Smooth muscle cell of the brain vasculature (primary cell): ENCODE measurements around the gene POLD3.
"Not testable (repeated sequence)": the region's sequence is repeated elsewhere in the genome, so short reads cannot be mapped to it uniquely, and the experiment has no call there.

Source experiments
- DNase-seq: peaks from one replicate; pipeline ENCODE4 v3.0.0-alpha.2; 2012; ENCODE audit warnings: low read depth, low spot score

POLD3 gene

DNA sequence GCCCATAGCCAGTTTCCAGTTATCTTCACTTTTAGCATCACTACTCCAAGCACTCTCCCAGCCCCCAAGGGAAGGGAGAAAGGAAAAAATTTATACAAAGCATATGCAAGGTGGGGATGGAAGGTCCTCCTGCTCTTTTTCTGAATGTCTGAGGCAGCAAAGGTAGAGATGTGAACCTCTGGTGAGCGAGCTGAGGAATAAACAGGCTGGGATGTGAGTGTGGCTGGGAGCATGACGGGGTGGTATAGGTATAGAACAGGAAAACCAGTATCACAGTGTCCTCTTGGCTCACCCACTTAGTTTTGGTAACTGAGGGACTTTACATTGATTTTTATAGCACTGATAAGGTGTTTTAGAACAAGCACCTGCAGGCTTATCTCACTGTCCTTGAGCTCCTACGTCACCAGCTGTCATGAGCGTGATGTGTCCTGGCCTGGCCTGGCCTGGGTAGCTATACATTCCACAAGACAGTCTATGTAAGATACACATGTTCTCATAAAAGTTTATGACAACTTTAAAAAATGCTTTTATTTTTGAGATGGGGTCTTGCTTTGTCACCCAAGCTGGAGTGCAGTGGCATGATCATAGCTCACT lies 10.3 kb upstream of the POLD3 start:
- DNase-seq = no peak

DNA sequence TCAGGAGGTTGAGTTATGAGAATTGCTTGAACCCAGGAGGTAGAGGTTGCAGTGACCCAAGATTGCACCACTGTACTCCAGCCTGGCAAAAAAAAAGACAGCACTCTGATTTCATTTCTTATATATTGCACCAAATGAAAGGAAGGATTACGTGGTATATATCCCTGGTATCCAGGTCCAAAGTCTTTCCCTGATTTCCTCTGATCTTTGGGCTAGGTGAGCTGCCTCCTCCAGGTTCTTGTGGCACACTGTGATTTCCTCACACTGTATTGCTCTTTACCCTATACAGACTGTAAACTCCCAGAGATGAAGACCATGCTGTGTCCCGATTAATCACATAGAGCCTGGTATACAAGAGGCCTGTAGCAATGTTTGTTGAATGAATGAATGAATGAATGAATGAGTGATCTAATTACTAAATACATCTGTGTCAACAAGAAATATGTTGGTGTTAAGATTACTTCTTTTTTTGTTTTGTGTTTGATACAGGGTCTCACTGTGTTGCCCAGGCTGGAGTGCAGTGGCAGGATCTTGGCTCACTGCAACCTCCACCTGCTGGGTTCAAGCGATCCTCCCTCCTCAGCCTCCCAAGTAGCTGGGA lies 9.3 kb upstream of the POLD3 start:
- DNase-seq = no peak

DNA sequence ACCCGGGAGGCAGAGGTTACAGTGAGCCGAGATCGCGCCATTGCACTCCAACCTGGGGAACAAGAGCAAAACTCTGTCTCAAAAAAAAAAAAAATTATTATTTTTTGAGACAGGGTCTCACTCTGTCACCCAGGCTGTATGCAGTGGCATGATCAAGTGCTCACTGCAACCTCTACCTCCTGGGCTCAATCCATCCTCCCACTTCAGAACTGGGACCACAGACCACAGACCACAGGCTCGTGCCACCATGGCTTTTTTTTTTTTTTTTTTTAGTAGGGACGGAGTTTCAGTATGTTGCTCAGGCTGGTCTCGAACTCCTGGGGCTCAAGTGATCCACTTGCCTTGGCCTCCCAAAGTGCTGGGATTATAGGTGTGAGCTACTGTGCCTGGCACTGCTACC lies 1.9 kb upstream of the POLD3 start:
- DNase-seq = not testable (repeated sequence)

DNA sequence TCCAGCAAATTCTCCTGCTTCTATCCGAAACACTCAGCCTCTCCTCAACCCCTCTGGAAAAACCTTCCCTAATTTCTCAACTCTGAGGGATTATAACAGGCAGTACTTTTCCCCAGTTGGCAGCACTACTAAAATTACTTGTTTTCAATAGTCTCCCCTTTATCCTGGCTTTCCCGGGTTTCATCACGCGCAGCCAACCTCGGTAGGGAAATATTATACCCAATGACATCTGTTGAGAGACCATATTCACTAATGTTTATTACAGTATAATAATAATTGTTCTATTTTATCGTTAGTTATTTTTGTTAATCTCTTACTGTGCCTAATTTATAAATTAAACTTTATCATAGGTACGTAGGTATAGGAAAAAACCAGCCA lies 330 bp upstream of the POLD3 start:
- DNase-seq = no peak

DNA sequence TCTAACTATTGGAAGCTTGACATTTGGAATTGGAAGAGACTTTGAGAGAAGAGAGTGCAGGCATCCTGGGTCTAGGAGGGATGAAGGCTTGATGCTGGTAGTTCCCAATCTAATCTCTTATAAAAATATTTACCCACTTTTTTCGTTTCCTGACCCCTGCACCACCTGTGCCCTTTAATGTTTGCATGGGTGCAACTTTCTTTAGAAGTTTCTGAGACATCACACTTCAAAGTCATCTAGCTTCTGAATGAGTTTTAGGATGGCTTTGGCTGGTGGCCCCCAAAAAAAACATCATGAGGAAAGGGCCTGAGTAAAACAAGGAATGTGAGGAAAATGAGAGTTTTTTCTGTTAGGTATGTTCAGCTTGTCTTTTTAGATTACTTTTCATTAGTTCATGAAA lies 1.1 kb downstream of the POLD3 start:
- no peak for DNase-seq

DNA sequence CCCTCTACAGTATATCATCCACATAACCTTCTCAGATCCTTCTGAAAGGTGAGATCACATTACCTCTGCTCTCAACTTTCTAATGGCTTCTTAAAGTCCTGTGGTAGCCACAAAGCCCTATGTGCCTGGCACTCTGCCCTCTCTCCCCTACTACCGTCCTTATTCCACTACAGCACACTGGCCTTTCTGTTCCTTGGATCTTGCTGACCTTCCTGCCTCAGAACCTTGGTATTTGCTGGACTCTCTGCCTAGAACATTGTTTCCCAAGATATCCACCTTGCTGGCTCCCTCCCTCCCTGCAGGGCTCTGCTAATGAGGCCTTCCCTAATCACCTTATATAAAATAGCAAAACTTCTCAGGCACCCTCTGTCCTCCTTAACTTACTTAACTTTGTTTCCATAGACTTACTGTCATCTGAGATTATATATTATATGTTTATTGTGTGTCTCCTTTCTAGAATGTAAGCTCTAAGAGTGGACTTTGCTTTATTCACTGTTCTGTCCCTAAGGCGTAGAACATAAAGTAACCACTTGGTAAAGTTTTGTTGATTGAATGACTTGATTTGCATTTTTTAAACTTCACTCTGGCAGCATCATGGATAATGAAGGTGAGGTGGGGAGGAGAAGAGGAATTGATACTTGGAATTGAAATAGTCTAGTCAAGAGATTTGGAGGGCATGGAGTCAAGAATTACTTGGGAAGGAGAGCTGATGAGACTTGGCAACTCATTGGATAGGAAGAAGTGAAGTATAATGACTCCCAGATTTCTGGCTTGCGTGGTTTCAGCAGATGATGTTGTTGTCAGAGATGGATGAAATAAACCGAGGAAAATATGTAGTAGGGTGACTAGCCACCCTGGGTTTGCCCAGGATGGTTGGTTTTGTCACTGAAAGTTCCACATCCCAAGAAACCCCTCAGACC lies 10.5 kb downstream of the POLD3 start:
- no peak for DNase-seq

DNA sequence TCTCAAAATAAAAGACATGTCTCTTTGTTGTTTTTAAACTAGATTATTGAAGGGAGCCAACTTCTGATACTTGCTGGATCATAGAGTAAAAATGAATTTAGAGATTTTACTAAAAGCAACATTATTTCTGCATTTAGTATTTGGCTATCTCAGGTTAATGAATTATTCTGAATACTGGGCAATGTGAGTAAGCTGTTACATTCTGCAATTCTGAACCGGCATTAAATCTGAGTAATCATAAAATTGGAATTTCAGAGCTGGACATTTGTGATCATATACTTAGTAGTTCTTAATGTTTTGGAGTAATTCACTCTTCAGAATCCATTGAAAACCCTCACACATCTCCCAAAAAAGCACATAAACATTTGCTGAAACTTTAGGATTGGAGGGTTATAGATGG lies 11.5 kb downstream of the POLD3 start:
- DNase-seq = no peak

DNA sequence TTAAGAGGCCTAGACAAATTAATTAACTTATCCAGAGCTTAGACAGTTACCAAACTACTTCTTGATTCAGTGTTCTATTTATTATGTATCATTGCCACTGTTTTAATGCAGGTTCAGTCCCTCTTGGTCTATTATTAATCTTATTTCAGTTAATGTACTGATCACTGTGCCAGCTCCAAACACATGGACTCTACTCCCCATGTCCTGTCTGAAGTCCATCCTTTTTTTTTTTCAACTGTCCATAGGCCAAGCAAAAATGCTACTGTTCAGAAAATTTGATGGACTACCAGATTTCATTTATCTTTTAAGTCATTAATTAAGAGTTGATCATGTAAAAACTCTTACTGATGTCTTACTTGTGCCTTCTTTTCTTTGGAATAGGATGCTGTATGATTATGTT lies 11.9 kb downstream of the POLD3 start:
- DNase-seq = no peak

DNA sequence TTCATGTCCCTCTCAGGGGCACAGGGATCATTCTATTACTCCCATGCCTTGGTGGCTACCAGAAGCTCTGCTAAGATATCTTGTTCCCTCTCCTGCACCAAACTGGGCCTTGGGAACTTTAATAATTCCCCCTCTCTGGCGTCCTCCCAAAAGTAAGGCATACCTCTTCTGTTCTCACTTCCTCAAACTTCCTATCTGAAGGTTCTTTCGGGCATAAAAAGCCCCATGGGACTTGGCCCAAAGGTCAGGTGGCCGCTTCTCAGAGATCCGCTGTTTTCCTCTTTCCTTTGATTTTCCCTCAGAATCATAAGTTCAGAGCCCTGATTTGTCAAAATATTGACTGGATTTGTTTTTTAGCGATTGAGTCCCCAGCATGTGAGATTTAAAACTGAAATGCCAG lies 13.0 kb downstream of the POLD3 start:
- DNase-seq = no peak

DNA sequence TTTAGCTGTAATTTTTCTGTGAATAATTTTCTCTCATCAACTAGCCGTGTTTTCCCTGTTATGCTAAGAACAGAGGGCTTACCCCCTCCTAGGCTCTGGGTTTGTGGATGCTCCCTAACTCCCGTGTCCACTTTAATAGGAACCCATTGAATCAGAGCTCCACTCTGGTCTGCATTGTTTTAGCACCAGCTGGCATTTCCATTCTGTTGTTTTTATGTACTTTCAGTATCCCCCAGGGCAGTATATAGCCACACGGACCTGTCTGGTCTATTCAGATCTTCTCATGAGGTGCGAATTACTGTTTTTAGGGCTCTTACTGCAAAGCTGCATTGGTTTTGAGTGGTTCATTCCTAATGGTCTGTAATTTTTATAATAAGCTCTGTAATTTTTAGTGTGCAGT lies 16.0 kb downstream of the POLD3 start:
- DNase-seq = no peak

DNA sequence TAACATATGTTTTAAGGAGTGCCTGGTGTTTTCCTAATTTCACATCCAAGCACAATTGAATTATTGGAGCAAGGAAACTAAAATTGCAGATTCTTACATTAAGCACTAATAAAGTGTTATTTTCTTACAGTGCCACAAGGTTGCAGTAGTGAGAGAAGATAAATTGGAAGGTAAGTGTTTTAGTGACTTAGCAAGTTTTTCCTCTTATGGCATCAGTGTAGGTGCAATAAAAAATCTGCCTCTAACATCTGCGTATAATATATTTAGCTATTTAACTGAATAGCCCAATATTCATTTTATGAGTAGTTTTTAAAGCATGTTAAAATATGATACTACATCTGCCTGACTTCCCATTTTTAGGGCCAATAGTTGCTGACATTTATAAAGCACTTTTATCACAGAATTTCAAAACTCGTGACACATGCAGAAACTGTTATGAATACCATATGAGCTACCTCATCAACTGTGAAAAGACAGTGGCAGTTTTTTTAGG lies 19.0 kb downstream of the POLD3 start:
- DNase-seq = no peak

DNA sequence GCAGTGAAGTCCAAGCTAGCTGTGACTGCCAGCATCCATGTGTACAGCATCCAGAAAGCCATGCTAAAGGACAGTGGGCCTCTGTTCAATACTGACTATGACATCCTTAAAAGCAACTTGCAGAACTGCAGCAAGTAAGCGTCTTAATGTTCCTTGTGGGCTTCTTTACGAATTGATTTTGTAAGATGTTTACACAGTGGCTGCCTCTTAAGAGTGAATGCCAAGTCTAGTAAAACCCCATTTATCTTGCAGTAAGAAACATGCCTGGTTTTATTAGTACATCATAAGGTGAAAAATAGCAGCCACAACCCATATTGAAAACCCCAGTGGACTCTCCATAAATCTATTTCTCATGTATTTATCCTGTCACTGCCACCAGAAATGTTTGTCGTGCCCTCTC lies 20.5 kb downstream of the POLD3 start:
- DNase-seq = no peak

DNA sequence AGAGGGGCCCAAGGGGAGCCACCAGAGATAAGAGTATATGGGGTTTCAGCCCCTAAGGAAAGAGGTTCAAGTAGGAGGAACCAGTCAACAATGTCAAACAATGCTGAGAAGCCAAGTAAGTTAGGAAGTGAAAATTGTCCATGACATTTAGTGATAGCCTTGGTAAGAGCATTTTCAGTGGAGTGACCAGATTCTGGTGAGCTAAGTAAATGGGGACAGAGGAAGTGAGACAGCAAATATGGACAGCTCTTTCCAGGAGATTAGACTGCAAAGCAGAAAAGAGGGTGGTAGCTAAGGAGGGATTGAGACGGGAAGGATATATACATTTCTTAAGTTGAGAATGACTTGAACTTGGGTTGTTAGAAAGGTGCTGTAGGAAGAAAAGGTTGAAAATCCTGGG lies 22.9 kb downstream of the POLD3 start:
- DNase-seq = no peak

DNA sequence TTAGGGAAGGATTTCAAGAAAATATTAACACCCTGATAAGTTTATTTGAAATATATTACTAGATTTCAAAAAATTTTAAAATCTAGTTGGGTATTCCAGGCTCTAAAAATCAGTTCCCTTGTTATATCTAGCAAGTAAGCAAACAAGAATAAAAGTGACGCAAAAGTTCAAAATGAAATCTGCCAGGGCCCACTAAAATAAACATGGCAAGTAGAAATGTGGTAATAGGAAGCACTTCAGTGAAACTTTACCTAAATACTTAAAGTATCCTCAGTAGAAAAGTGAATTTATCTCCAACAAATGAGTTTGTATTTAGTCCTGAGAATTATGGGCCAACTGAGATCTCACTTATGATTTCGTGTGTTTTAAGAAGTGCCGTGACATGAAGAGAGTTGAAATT lies 23.6 kb downstream of the POLD3 start:
- no peak for DNase-seq

DNA sequence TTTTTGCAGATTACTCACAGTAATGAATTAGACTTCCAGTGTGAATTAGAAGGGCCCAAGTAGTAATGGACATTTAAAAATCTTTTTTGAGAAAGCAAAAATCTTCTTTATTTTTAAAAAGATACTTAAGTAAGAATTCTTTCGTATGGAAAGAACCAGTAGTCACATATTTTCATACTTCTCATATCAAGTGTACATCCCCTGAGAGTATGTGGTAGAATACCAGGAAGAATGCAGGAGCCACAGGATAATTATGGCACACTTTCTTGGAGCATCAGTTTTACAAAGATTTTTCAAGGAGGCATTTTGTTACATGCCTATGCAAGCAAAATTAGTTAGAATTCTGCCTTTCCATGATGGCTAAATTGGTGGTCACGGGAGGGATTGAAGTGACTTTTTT lies 28.1 kb downstream of the POLD3 start:
- no peak for DNase-seq

DNA sequence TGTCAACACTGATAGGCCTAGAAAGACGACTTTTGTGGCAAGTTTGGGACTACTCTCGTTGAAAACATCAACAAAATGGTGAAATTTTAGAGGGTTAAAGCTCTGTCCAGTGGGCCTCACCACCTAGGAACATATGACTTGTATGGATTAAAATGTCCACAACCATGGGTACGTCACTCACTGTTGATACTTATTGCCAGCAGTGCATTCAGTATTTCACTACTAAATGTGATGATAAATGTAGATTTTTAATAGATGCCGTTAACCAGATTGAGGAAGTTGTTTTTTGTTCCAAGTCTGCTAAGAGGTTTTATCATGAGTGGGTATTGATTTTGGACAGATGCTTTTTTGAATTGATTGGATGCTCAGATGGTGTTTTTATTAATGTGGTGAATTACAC lies 33.7 kb downstream of the POLD3 start:
- no peak for DNase-seq

DNA sequence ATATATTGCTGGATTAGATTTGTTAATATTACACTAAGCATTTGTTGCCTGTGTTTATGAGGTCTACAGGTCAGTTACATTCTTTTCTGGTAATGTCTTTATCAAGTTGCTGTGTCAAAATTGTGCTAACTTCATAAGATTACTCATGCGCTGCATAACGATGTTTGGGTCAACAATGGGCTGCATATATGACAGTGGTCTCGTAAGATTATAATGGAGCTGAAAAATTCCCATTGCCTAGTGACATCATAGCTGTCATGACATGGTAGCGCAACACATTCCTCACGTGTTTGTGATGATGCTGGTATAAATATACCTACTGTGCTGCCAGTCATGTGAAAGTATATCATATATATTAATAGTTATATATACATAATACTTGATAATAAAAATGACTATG lies 34.2 kb downstream of the POLD3 start:
- DNase-seq = no peak

DNA sequence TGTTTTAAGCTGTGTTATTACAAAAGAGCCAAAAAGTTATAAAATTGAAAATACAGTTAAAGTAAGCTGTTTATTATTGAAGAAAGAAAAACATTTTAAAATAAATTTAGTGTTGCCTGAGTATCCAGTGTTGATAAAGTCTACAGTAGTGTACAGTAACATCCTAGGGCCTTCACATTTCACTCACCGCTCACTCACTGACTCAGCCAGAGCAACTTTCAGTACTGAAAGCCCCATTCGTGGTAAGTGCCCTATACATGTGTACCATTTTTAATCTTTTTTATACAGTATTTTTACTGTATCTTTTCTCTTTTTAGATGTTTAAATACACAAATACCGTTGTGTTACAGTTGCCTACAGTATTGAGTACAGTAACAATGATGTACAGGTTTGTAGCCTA lies 35.0 kb downstream of the POLD3 start:
- DNase-seq = no peak

DNA sequence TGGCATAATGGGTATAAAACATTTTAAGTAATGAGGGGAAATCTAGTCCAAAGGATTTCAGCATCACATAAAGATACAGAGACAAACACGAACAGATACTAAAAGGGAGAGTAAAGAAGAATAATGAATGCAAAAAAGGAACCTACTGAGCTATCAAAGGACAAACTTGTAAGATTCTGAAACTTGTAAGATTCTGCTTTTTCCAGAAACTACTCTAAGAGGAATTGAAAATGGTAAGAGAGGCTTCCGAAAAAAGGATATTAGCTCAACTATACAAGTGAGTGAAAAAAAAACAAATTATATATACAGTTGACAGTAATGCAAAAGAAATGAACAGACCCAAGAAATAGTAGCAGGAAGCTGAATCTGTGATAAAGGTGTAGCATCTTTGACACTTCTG lies 37.7 kb downstream of the POLD3 start:
- no peak for DNase-seq

DNA sequence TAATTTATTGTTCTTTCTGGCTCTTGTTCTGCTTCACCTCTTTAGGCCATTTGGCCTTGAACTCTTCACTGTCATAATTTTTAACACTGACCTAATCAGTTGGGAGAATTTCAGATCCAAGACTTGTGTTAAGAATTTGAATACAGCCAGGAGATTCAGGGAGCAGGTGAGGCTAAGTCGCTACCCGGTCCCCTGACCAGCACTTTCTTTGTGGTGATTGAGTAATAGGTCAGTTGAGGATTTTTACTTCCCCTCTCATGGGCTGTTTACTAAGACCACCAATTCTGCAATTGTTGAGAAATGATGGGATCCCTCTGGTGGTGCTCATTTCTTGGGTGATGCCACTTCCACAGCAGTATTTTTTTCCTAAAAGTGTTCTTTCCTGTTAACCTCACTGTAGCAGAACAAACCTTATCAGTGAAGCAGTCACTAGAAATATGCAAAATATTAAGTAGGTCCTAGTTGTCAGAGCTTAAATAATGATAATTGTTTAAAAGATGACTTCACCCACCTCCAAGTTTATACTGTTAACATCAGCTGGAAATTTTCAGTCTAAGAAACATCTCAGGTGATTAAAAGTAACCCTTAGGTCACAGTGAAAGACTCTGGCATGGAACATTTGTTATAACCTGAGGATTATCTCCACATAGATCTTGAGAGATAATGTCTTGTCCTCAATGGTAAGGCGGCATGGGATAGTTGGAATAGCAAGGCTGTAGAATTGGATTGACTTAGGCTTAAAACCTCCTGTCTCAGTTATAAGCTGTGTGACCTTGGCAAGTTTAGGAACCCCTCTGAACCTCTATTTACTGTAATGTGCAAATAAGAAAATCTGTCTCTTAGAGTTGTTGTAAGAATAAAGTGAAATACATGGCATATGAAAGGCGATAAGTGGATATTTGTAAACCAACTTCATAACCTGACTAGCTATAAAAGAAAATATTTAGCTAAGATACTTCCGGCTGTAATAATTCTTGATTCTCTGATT lies 41.3 kb downstream of the POLD3 start:
- no peak for DNase-seq

DNA sequence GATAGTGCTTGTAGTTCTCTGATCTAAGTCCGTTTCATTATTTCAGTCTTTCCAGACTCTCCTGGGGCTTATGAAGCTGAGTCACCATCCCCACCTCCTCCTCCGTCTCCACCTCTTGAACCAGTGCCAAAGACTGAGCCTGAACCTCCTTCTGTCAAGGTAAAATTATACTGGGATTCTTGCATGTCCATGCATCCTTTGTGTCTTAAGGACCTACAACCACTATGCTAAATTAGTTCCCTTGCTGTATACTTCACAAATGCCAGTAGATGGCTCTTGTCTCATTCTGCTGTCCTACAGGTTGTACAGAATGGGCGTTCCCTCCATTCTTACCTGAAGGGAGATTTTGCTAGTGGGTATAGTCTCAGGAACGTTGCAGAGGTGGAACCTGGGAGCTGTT lies 42.2 kb downstream of the POLD3 start:
- DNase-seq = no peak
